ENCODE measurements around the gene KCNJ5.

- TF ChIP-seq, protein P1, sequence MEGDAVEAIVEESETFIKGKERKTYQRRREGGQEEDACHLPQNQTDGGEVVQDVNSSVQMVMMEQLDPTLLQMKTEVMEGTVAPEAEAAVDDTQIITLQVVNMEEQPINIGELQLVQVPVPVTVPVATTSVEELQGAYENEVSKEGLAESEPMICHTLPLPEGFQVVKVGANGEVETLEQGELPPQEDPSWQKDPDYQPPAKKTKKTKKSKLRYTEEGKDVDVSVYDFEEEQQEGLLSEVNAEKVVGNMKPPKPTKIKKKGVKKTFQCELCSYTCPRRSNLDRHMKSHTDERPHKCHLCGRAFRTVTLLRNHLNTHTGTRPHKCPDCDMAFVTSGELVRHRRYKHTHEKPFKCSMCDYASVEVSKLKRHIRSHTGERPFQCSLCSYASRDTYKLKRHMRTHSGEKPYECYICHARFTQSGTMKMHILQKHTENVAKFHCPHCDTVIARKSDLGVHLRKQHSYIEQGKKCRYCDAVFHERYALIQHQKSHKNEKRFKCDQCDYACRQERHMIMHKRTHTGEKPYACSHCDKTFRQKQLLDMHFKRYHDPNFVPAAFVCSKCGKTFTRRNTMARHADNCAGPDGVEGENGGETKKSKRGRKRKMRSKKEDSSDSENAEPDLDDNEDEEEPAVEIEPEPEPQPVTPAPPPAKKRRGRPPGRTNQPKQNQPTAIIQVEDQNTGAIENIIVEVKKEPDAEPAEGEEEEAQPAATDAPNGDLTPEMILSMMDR (optimal IDR thresholded peaks at IDR 0.05 in 1 of 3, IDR thresholded peaks at IDR 0.05 in 1 of 3, conservative IDR thresholded peaks at IDR 0.05 in 1 of 3; ENCODE audit: extremely low read depth in 1 of 3, insufficient read depth in 2 of 3, low read length in 3 of 3): no peak
- TF ChIP-seq EZH2 (IDR thresholded peaks at IDR 0.05; ENCODE audit: low read length): no peak
Observed at GRCh38 chr11:128895526-128895925, 4.4 kb downstream of the KCNJ5 start.
